H1 (cell line): ENCODE results near the gene INHBC. TPM values are rescaled to one million over a fixed set of nuclear protein-coding genes. Genes with fewer than 3 reads are reported as not detected.

ENCODE experiments used
- BCL11A ChIP-seq, 2 experiments: IDR thresholded peaks; one replicate each; pipeline ENCODE4 v1.6.1; 2011; ENCODE audit warnings: low read depth in 2 of 2, low read length in 2 of 2, mild to moderate bottlenecking in 2 of 2
- CBX8 ChIP-seq: fragments of 300-800, 300-1000 bp; sonication (generic); IDR thresholded peaks from 2 replicates; pipeline ENCODE4 v1.7.1; 2016; ENCODE audit warnings: low read depth, low read length, borderline replicate concordance
- EGR1 ChIP-seq: IDR thresholded peaks from 2 replicates; pipeline ENCODE4 v1.6.1; 2011; ENCODE audit warnings: low read depth, low read length, borderline replicate concordance
- EP300 ChIP-seq, 2 experiments: IDR thresholded peaks; 1 replicate in 1 of 2; 2 replicates in 1 of 2; pipeline ENCODE4 v1.6.1; 2011 to 2012; ENCODE audit warnings: low read depth in 2 of 2, low read length in 2 of 2, mild to moderate bottlenecking in 2 of 2, borderline replicate concordance in 1 of 2, inconsistent platforms in 1 of 2, moderate library complexity in 1 of 2
- EZH2 ChIP-seq: fragments of 200-600 bp; sonication (generic); IDR thresholded peaks from 2 replicates; pipeline ENCODE4 v1.7.1; 2012; ENCODE audit warnings: low read depth, mild to moderate bottlenecking, moderate library complexity, low read length, inconsistent platforms; ENCODE audit not compliant: severe bottlenecking
- HDAC6 ChIP-seq: IDR thresholded peaks from one replicate; pipeline ENCODE4 v1.7.1; 2012; ENCODE audit warnings: low read depth, mild to moderate bottlenecking, inconsistent platforms, low read length, moderate library complexity
- JUN ChIP-seq: IDR thresholded peaks from 2 replicates; pipeline ENCODE4 v1.6.1; 2011; ENCODE audit warnings: low read depth, mild to moderate bottlenecking, improper control_type of control experiment, low read length
- KDM1A ChIP-seq: fragments of 200-600, 300-600 bp; sonication (generic); IDR thresholded peaks from 2 replicates; pipeline ENCODE4 v1.7.1; 2016; ENCODE audit warnings: mild to moderate bottlenecking, low read length, borderline replicate concordance
- NANOG ChIP-seq: IDR thresholded peaks from 2 replicates; pipeline ENCODE4 v1.6.1; 2011; ENCODE audit warnings: low read length, low read depth, mild to moderate bottlenecking, inconsistent platforms; ENCODE audit not compliant: insufficient read depth, poor library complexity, severe bottlenecking
- NRF1 ChIP-seq: IDR thresholded peaks from 2 replicates; pipeline ENCODE4 v1.6.1; 2011; ENCODE audit warnings: mild to moderate bottlenecking, low read depth, low read length, improper control_type of control experiment
- RBBP5 ChIP-seq: IDR thresholded peaks from 2 replicates; pipeline ENCODE4 v1.7.1; 2012; ENCODE audit warnings: low read depth, mild to moderate bottlenecking, inconsistent platforms, low read length, moderate library complexity, borderline replicate concordance
- RFX5 ChIP-seq: IDR thresholded peaks from 2 replicates; pipeline ENCODE4 v1.6.1; 2011; ENCODE audit warnings: low read depth, low read length, improper control_type of control experiment, borderline replicate concordance
- RNF2 ChIP-seq: fragments of 200-900, 300-1000 bp; sonication (generic); IDR thresholded peaks from 2 replicates; pipeline ENCODE4 v1.7.1; 2016; ENCODE audit warnings: borderline replicate concordance, low read depth, mild to moderate bottlenecking, antibody characterized with exemption, low read length; ENCODE audit not compliant: poor library complexity, severe bottlenecking; ENCODE audit errors: missing control alignments
- SAP30 ChIP-seq: fragments of 300-600 bp; sonication (generic); IDR thresholded peaks from 2 replicates; pipeline ENCODE4 v1.7.1; 2012; ENCODE audit warnings: low read length, moderate library complexity, mild to moderate bottlenecking, inconsistent platforms; ENCODE audit not compliant: insufficient read depth, insufficient replicate concordance
- SP1 ChIP-seq: IDR thresholded peaks from 2 replicates; pipeline ENCODE4 v1.6.1; 2011; ENCODE audit warnings: low read depth, low read length
- SRF ChIP-seq: IDR thresholded peaks from 2 replicates; pipeline ENCODE4 v1.6.1; 2011; ENCODE audit warnings: mild to moderate bottlenecking, low read depth, low read length, moderate library complexity
- TCF12 ChIP-seq: IDR thresholded peaks from 2 replicates; pipeline ENCODE4 v1.6.1; 2011; ENCODE audit warnings: low read depth, mild to moderate bottlenecking, low read length
- TEAD4 ChIP-seq: IDR thresholded peaks from 2 replicates; pipeline ENCODE4 v1.6.1; 2012; ENCODE audit warnings: low read depth, low read length, inconsistent platforms, mixed read lengths
- polyA plus RNA-seq, 7 experiments: library from polyadenylated mRNA; depleted of rRNA in 3 of 7; stranded (reverse) in 5 of 7; unstranded in 2 of 7; fragments of >200 nt in 5 of 7; fragments of 200-250 nt in 2 of 7; gene quantifications; 1 replicate in 5 of 7; 2 replicates in 1 of 7; 4 replicates in 1 of 7; pipeline versions ENCODE4 v1.2.1 to v1.2.3, GENCODE V29; 2011 to 2013; ENCODE audit warnings: missing spikeins in 2 of 7, mixed read lengths in 2 of 7
- total RNA-seq: library from RNA; stranded (reverse); fragmentation: NEBNext Ultra II Directional; extraction: Animal tissue kit (Norgen Biotek cat#: 25700); gene quantifications from 2 replicates; pipeline ENCODE4 v1.2.1, GENCODE V29; 2021
- TF ChIP-seq, protein P1 (sequence below): IDR thresholded peaks from 2 replicates; pipeline ENCODE4 v1.6.1; 2012; ENCODE audit warnings: inconsistent platforms
- TF ChIP-seq, protein P2 (sequence below): IDR thresholded peaks from 2 replicates; pipeline ENCODE4 v1.6.1; 2011; ENCODE audit warnings: low read length, improper control_type of control experiment

INHBC gene
- total and polyA plus RNA-seq, 2 of the 8 experiments (the other 6 are each of a cell fraction or from before 2014, with no cell fraction given): 0.15 TPM; not detected in 1

DNA sequence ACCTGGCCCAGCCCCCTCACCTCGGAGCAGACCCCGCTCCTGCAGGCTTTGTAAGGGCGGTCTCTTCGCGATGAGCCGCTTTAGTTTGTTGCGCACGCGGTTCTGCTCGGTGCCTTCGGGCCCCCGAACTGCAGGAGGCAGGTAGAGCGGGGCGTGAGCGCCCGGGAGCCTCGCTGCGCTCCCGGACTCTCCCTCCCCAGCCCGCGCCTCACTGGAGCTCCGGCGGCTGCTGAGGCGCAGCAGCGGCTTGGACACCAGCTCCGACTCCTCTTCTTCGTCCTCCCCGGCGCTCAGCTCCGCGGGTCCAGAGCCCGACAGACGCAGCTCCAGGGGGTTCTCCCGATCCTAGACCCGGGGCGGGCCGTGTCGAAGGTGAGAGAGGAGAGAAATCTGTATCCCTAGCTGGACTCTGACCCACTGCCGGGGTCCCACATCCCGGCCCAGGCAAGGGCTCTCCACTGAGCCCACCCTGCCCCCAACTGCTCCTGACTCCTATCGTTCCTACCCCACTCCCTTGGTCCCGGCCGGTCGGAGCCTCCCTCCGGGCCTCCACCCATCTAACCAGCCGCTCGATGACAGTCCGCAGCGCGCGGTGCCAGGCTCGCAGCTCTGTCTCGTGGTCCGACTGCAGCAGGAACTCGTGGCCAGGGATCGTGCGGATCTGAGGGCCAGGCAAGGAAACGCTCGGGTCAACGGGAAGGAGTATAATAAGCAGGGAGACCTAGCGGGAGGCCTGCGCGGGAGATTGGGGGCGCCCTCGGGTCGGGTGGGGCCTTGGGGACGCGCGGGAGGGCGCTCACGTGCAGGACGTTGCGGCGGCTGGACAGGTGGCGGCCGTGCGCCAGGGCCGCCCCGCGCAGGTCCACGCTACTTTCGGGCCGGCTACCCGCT, 40.9 kb downstream of the INHBC start (continued):
- TF ChIP-seq TEAD4 (no peak), KDM1A (no peak), TCF12 (no peak), RFX5 (no peak), EP300 (IDR thresholded peaks at IDR 0.05; ENCODE audit: borderline replicate concordance in 1 of 2, low read depth in 2 of 2, low read length in 2 of 2) (no peak), NANOG (no peak), RBBP5 (0 out of 2 replicates have a peak, but pooled peaks have one; percentile 20), HDAC6 (no peak), EGR1 (no peak), SAP30 (no peak), SP1 (no peak), CBX8 (no peak), BCL11A (IDR thresholded peaks at IDR 0.05; ENCODE audit: low read depth in 2 of 2, low read length in 2 of 2) (no peak), NRF1 (no peak; the same call in 1 of the 2 replicates), SRF (no peak), EZH2 (peak; percentile 89), RNF2 (peak; percentile 80), JUN (no peak)
- TF ChIP-seq, protein P1, sequence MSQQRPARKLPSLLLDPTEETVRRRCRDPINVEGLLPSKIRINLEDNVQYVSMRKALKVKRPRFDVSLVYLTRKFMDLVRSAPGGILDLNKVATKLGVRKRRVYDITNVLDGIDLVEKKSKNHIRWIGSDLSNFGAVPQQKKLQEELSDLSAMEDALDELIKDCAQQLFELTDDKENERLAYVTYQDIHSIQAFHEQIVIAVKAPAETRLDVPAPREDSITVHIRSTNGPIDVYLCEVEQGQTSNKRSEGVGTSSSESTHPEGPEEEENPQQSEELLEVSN: peak; percentile 84
- TF ChIP-seq, protein P2, sequence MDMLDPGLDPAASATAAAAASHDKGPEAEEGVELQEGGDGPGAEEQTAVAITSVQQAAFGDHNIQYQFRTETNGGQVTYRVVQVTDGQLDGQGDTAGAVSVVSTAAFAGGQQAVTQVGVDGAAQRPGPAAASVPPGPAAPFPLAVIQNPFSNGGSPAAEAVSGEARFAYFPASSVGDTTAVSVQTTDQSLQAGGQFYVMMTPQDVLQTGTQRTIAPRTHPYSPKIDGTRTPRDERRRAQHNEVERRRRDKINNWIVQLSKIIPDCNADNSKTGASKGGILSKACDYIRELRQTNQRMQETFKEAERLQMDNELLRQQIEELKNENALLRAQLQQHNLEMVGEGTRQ: no peak
